GM23248 (cell line): ENCODE results near the gene ABR.

Source experiments
- EZH2 ChIP-seq: fragments of 200-600 bp; sonication (generic); IDR thresholded peaks from 2 replicates; pipeline ENCODE4 v1.6.1; 2018; ENCODE audit warnings: antibody characterized with exemption, mild to moderate bottlenecking; ENCODE audit not compliant: insufficient read depth, poor library complexity, severe bottlenecking
- EZH2phosphoT487 ChIP-seq: fragments of 200-600 bp; sonication (generic); IDR thresholded peaks from 2 replicates; pipeline ENCODE4 v1.6.1; 2018; ENCODE audit warnings: antibody characterized with exemption, moderate library complexity, mild to moderate bottlenecking, low read depth; ENCODE audit not compliant: insufficient read depth

DNA sequence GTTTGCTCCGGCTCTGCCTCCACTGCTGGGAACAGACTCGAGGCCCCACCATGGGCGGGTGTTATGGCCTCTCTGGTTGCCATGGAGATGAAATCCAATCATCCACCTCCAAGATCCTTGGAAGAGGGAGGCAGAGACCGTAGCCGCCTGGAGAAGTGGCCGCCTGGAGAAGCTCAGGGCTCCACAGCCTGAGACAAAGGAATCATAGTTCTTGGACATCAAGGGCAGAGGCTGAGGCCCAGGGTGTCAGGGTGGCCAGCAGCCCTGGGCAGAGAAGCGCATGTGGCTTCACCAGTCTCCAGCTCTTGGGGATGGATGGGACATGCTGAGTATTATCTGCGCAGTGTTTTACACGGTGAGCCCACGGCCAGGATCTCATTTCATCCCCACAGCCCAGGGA, 36.2 kb downstream of the ABR start:
- TF ChIP-seq EZH2phosphoT487 (no peak), EZH2 (no peak)
